ENCODE data around the gene SIRT3. TPM values are rescaled to one million over a fixed set of nuclear protein-coding genes. Genes with fewer than 3 reads are reported as not detected.

SIRT3 gene
- total RNA-seq, 4 donors from 2014 or later: 9.2 to 15.0 (median 12.7) TPM

GRCh38 chr11:236774-237767 lies 929 bp upstream of the SIRT3 start, which contains the start of gene PSMD13:
PSMD13 (plus strand) TSS chr11:236976; CDS start chr11:237050, 74 bp downstream.
- peak; percentile 87 to 91 for ATAC-seq
- intact Hi-C loops (cut with DNase I; ENCODE audit: low total_unique reads) (loop anchor here (1.0 to 5.0 kb wide), 5 partner anchors 29 to 281 kb away; partner anchors contain the start of genes PGGHG and RNH1), in situ Hi-C loops (cut with MboI; ENCODE audit: low sequenced_read_pairs in 4 of 4) (no loop called here)
- Histone ChIP-seq H3K27me3 (no peaks in the 10 kb centered on the region), H3K4me1 (peaks cover 42 to 43% of the 10 kb centered on the region in 2 donors), H3K36me3 (peaks cover 0 to 18% of the 10 kb centered on the region in 2 donors), H3K4me3 (peak within 1 kb of the TSS; percentile 88 to 100 (median 98)), H3K27ac (peak within 1 kb of the TSS; percentile 97 to 99 (median 97)), H3K9me3 (no peaks in the 10 kb centered on the region)
- TF ChIP-seq CTCF (IDR thresholded peaks at IDR 0.05 in 4 of 5, conservative IDR thresholded peaks at IDR 0.05 in 1 of 5) (no peak), POLR2A (IDR thresholded peaks at IDR 0.05) (peak; percentile 71 to 94)
- peak; percentile 57 to 78 for DNase-seq

GRCh38 chr11:235609-235996 lies 539 bp downstream of the SIRT3 start:
- ATAC-seq (peak; percentile 22 to 25), DNase-seq (no peak)
- H3K36me3 ChIP-seq: peaks cover 0 to 10% of the 10 kb centered on the region in 2 donors
- TF ChIP-seq POLR2A (IDR thresholded peaks at IDR 0.05) (no peak), CTCF (IDR thresholded peaks at IDR 0.05 in 4 of 5, conservative IDR thresholded peaks at IDR 0.05 in 1 of 5) (no peak)
- intact Hi-C loops (cut with DNase I; ENCODE audit: low total_unique reads) (loop anchor here (5.0 kb wide), 1 partner anchor 52 kb away; the partner anchor contains the start of gene PGGHG), in situ Hi-C loops (cut with MboI; ENCODE audit: low sequenced_read_pairs in 4 of 4) (no loop called here)
- peak overlapping the region; percentile 97 to 99 (median 97) for H3K27ac ChIP-seq
- peaks cover 32% of the 10 kb centered on the region in 2 donors for H3K4me1 ChIP-seq
- H3K4me3 ChIP-seq: peak overlapping the region; percentile 88 to 100 (median 90)
- H3K27me3 ChIP-seq: no peaks in the 10 kb centered on the region
- no peaks in the 10 kb centered on the region for H3K9me3 ChIP-seq

GRCh38 chr11:235180-235579 lies 962 bp downstream of the SIRT3 start:
- Histone ChIP-seq H3K4me3 (peak overlapping the region; percentile 88 to 100 (median 90)), H3K27me3 (no peaks in the 10 kb centered on the region), H3K36me3 (peaks cover 0 to 5% of the 10 kb centered on the region in 2 donors), H3K27ac (peak overlapping the region in 3 of 4 donors; percentile 97), H3K4me1 (peaks cover 32% of the 10 kb centered on the region in 2 donors), H3K9me3 (no peaks in the 10 kb centered on the region)
- no peak for ATAC-seq
- DNase-seq: no peak
- intact Hi-C loops (cut with DNase I; ENCODE audit: low total_unique reads): loop anchor here (5.0 kb wide), 1 partner anchor 52 kb away; the partner anchor contains the start of gene PGGHG
- in situ Hi-C loops (cut with MboI; ENCODE audit: low sequenced_read_pairs in 4 of 4): no loop called here
- TF ChIP-seq CTCF (IDR thresholded peaks at IDR 0.05 in 4 of 5, conservative IDR thresholded peaks at IDR 0.05 in 1 of 5) (no peak), POLR2A (IDR thresholded peaks at IDR 0.05) (no peak)

- Histone ChIP-seq H3K4me1 (peaks cover 15 to 16% of the 10 kb centered on the region in 2 donors), H3K36me3 (no peaks in the 10 kb centered on the region), H3K9me3 (no peaks in the 10 kb centered on the region), H3K4me3 (no peak overlapping the region), H3K27me3 (no peaks in the 10 kb centered on the region), H3K27ac (no peak overlapping the region)
- no peak for TF ChIP-seq CTCF (IDR thresholded peaks at IDR 0.05 in 4 of 5, conservative IDR thresholded peaks at IDR 0.05 in 1 of 5)
- intact Hi-C loops (cut with DNase I; ENCODE audit: low total_unique reads) (no loop called here), in situ Hi-C loops (cut with MboI; ENCODE audit: low sequenced_read_pairs in 4 of 4) (no loop called here)
- DNase-seq (no peak), ATAC-seq (no peak)
These were observed 3.2 kb downstream of the SIRT3 start for GRCh38 chr11:232783-233565.

All from gastrocnemius medialis (tissue), 4 donors.